OCI-LY1 (cell line): ENCODE measurements around the gene ANKRD13B.

ENCODE experiments used
- EZH2 ChIP-seq: fragments of 200-600 bp; sonication (generic), shearing (Covaris generic); IDR thresholded peaks from 2 replicates; pipeline ENCODE4 v1.8.0; 2017; ENCODE audit warnings: borderline replicate concordance, mixed run types, mild to moderate bottlenecking, antibody characterized with exemption, low read length, moderate library complexity, mixed read lengths
- TF ChIP-seq, protein P1 (sequence below): fragments of 200-600 bp; sonication (generic), shearing (Covaris generic); IDR thresholded peaks from 2 replicates; pipeline ENCODE4 v1.5.1; 2017; ENCODE audit warnings: mild to moderate bottlenecking, antibody characterized with exemption, low read length, moderate library complexity, mixed read lengths

DNA sequence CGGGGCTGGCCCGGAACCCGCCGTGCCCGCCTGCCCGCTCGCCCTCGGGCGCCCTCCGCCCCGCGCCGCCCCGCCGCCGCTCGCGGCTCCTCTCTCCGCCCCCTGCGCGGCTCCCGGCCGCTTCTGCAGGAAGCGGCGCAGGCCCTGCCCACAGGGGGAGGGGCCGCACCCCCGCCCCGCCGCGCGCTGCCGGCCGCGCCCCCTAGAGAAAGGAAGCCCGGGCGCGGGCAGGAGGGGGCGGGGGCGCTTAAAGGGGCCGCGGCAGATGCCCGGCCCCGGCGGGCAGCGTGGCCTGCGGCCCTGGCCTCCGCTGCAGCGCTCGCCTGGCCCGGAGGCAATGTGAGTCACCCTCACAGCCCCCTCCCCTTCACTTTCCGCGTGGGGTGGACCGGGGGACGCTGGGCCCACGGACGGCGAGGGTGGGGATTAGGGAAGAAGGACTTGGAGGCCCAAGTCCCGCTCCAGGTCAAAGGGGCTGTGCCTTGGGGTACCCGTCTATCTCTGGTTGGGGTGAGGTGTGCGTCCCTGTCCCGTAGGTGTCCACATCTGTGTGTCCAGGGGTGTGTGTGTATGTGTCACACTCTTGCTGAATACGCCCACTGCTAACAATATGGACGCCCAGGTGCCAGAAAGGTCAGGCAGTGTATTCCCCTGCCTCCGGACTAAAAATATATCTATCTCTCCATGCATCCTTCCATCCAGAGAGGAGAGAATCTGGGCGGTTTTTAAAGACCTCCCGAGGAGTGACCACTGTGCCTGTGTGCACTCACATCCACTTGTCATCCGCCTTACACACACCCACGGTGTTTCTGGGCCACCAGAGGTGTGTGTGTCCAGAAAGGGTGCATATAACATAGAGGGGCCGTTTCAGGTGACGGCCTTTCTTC lies 3.2 kb upstream of the ANKRD13B start, which contains the start of gene GIT1:
- TF ChIP-seq, protein P1, sequence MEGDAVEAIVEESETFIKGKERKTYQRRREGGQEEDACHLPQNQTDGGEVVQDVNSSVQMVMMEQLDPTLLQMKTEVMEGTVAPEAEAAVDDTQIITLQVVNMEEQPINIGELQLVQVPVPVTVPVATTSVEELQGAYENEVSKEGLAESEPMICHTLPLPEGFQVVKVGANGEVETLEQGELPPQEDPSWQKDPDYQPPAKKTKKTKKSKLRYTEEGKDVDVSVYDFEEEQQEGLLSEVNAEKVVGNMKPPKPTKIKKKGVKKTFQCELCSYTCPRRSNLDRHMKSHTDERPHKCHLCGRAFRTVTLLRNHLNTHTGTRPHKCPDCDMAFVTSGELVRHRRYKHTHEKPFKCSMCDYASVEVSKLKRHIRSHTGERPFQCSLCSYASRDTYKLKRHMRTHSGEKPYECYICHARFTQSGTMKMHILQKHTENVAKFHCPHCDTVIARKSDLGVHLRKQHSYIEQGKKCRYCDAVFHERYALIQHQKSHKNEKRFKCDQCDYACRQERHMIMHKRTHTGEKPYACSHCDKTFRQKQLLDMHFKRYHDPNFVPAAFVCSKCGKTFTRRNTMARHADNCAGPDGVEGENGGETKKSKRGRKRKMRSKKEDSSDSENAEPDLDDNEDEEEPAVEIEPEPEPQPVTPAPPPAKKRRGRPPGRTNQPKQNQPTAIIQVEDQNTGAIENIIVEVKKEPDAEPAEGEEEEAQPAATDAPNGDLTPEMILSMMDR, result no peak
- no peak for TF ChIP-seq EZH2
